Measurements from ENCODE around the gene RNLS.

GRCh38 chr10:88297103-88297502 is 286.0 kb downstream of the RNLS start:
- TF ChIP-seq CTCF (conservative IDR thresholded peaks at IDR 0.05 in 1 of 2, IDR thresholded peaks at IDR 0.05 in 1 of 2; ENCODE audit: extremely low read depth in 1 of 2, insufficient read depth in 1 of 2, low read depth in 1 of 2, low read length in 2 of 2) = no peak
- no peak for TF ChIP-seq EZH2 (IDR thresholded peaks at IDR 0.05; ENCODE audit: borderline replicate concordance, low read length)

All from mammary epithelial cell (primary cell).